ENCODE measurements around the gene TIE1. TPM values are rescaled to one million over a fixed set of nuclear protein-coding genes. Genes with fewer than 3 reads are reported as not detected.
A peak's percentile ranks its signal among the peaks of the same experiment; 100 is the strongest.

TIE1 gene
- total and polyA plus RNA-seq, 9 of the 15 experiments (the other 6 are each of a cell fraction or from before 2014, with no cell fraction given): 0.07 to 0.49 (median 0.14) TPM; not detected in 4

DNA sequence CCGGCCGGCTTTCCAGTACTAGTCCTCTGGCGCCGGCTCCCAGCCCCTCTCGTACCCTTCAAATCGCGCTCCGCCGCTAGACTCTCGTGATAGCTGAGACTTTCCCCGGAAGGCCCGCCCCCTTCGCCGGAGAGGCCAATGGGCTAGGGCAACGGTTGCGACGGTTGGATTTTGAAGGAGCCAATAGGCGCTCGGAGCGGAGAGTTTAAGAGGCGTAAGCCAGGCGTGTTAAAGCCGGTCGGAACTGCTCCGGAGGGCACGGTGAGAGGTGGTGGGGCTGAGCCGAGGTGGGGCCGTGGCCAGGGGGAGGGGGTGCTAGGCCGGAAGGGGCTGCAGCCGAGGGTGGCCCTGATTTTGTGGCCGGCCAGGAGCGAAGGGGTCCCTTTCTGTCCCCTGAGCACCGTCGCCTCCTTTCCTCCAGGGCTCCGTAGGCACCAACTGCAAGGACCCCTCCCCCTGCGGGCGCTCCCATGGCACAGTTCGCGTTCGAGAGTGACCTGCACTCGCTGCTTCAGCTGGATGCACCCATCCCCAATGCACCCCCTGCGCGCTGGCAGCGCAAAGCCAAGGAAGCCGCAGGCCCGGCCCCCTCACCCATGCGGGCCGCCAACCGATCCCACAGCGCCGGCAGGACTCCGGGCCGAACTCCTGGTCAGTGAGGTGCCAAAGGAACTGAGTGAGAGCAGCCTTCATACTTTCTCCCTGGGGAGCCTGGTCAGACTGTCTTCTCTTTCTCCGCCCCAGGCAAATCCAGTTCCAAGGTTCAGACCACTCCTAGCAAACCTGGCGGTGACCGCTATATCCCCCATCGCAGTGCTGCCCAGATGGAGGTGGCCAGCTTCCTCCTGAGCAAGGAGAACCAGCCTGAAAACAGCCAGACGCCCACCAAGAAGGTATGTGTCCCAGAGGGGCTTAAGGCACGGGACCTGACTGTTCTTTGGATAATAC, 58.2 kb downstream of the TIE1 start, which contains the start of gene CDC20 (continued):
- TF ChIP-seq SAFB (IDR thresholded peaks at IDR 0.05; ENCODE audit: borderline replicate concordance, low read depth, low read length) (no peak), PCBP2 (IDR thresholded peaks at IDR 0.05; ENCODE audit: low read depth, low read length, poor library complexity, severe bottlenecking) (no peak), CREB1 (IDR thresholded peaks at IDR 0.05) (no peak), CREB1 (CRISPR knock-in tag; IDR thresholded peaks at IDR 0.05) (peak; percentile 68), ZBTB1 (CRISPR knock-in tag; IDR thresholded peaks at IDR 0.05; ENCODE audit: borderline replicate concordance, low read depth) (peak; percentile 61; the same call in 1 of the 2 replicates), SUPT5H (IDR thresholded peaks at IDR 0.05) (peak; percentile 87), ZNF609 (CRISPR knock-in tag; IDR thresholded peaks at IDR 0.05; ENCODE audit: borderline replicate concordance) (peak; percentile 78; the same call in 1 of the 2 replicates), MAZ (CRISPR knock-in tag; conservative IDR thresholded peaks at IDR 0.05 in 1 of 2, IDR thresholded peaks at IDR 0.05 in 1 of 2) (peak; percentile 22 to 40; a peak in 3 of 4 replicates), ZNF224 (CRISPR knock-in tag; IDR thresholded peaks at IDR 0.05) (peak; percentile 68; the same call in 1 of the 2 replicates), CHD2 (IDR thresholded peaks at IDR 0.05; ENCODE audit: low read depth, low read length) (peak; percentile 98), NFYB (IDR thresholded peaks at IDR 0.05; ENCODE audit: extremely low read depth, insufficient read length) (peak; percentile 97), BCL6 (CRISPR knock-in tag; IDR thresholded peaks at IDR 0.05) (no peak), TBP (optimal IDR thresholded peaks at IDR 0.05; ENCODE audit: low read depth, low read length) (peak; percentile 92), POLR2A (conservative IDR thresholded peaks at IDR 0.05) (peak; percentile 90), RCOR1 (IDR thresholded peaks at IDR 0.05; ENCODE audit: borderline replicate concordance in 1 of 2, low read depth in 2 of 2, low read length in 2 of 2) (no peak), ZNF431 (CRISPR knock-in tag; IDR thresholded peaks at IDR 0.05) (0 out of 2 replicates have a peak, but pooled peaks have one; percentile 37)
- TF ChIP-seq, protein P1, sequence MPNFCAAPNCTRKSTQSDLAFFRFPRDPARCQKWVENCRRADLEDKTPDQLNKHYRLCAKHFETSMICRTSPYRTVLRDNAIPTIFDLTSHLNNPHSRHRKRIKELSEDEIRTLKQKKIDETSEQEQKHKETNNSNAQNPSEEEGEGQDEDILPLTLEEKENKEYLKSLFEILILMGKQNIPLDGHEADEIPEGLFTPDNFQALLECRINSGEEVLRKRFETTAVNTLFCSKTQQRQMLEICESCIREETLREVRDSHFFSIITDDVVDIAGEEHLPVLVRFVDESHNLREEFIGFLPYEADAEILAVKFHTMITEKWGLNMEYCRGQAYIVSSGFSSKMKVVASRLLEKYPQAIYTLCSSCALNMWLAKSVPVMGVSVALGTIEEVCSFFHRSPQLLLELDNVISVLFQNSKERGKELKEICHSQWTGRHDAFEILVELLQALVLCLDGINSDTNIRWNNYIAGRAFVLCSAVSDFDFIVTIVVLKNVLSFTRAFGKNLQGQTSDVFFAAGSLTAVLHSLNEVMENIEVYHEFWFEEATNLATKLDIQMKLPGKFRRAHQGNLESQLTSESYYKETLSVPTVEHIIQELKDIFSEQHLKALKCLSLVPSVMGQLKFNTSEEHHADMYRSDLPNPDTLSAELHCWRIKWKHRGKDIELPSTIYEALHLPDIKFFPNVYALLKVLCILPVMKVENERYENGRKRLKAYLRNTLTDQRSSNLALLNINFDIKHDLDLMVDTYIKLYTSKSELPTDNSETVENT (CRISPR knock-in tag; IDR thresholded peaks at IDR 0.05): peak; percentile 87
